ENCODE results near the gene WWOX.

DNA sequence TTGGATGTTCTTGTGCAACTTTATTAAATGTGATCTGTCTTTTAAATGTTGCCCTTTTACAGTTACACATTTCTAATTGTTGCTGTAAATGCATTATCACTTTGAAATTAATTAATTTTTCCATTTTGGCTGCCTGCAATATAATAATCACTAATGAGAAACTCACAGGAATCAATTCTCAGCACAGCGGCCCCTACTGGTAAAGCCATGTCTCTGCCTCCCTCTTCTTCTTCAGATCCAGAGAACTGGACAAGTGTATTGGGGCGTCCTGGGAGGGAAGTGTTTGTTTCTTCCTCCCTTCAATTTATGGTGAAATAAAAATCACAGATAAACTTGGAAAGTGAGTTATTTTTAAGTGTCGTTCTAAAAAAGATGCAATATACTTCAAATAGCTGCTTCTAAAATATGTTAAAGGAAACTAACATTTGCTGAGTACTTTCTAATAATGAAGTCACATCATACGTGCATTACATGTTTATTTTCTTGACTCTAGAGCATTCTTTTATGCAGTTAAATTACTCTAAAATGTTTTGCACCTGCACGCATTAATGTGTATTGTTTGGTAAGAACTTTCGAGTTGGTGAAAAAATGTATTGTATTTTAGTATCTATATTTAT, 338.0 kb downstream of the WWOX start:
- TF ChIP-seq, protein P1, sequence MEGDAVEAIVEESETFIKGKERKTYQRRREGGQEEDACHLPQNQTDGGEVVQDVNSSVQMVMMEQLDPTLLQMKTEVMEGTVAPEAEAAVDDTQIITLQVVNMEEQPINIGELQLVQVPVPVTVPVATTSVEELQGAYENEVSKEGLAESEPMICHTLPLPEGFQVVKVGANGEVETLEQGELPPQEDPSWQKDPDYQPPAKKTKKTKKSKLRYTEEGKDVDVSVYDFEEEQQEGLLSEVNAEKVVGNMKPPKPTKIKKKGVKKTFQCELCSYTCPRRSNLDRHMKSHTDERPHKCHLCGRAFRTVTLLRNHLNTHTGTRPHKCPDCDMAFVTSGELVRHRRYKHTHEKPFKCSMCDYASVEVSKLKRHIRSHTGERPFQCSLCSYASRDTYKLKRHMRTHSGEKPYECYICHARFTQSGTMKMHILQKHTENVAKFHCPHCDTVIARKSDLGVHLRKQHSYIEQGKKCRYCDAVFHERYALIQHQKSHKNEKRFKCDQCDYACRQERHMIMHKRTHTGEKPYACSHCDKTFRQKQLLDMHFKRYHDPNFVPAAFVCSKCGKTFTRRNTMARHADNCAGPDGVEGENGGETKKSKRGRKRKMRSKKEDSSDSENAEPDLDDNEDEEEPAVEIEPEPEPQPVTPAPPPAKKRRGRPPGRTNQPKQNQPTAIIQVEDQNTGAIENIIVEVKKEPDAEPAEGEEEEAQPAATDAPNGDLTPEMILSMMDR (IDR thresholded peaks at IDR 0.05) = peak; percentile 56 to 86 (median 76)
- no peak for TF ChIP-seq POLR2A (IDR thresholded peaks at IDR 0.05)

All from thyroid gland (tissue), 4 donors.